GM20431 (cell line): ENCODE data around the gene RBP3.

Experiments used
- in situ Hi-C: fragments of 300-500 bp; cut with MseI, MboI; formaldehyde crosslinking; loops from one replicate; pipeline ENCODE4 v1.15.0; 2020; ENCODE audit warnings: low sequenced_read_pairs; ENCODE audit not compliant: unreplicated experiment

Gene RBP3

GRCh38 chr10:47367646-47368045 is 19.5 kb downstream of the RBP3 start:
- in situ Hi-C loops = no loop called here

GRCh38 chr10:47368431-47369180 is 20.4 kb downstream of the RBP3 start:
- in situ Hi-C loops = no loop called here

- in situ Hi-C loops = no loop called here
These were observed 21.2 kb downstream of the RBP3 start for GRCh38 chr10:47369251-47369894.

GRCh38 chr10:47370015-47370767 is 22.0 kb downstream of the RBP3 start:
- in situ Hi-C loops = no loop called here

- in situ Hi-C loops = no loop called here
These were observed 22.7 kb downstream of the RBP3 start for GRCh38 chr10:47370878-47371277.

- in situ Hi-C loops = no loop called here
These were observed 23.7 kb downstream of the RBP3 start for GRCh38 chr10:47371629-47372485.

GRCh38 chr10:47372726-47373125 is 24.6 kb downstream of the RBP3 start:
- in situ Hi-C loops = no loop called here

- in situ Hi-C loops = loop anchor here (25.0 kb wide), 1 partner anchor 1088 kb away; the partner anchor contains the start of gene ANTXRL
These were observed 26.7 kb downstream of the RBP3 start for GRCh38 chr10:47374611-47375536.

GRCh38 chr10:47376522-47377220 is 28.5 kb downstream of the RBP3 start:
- in situ Hi-C loops = loop anchor here (25.0 kb wide), 1 partner anchor 1089 kb away; the partner anchor contains the start of gene ANTXRL

- in situ Hi-C loops = loop anchor here (25.0 kb wide), 1 partner anchor 1091 kb away; the partner anchor contains the start of gene ANTXRL
These were observed 30.0 kb downstream of the RBP3 start for GRCh38 chr10:47378183-47378510.

- in situ Hi-C loops = loop anchor here (25.0 kb wide), 1 partner anchor 1092 kb away; the partner anchor contains the start of gene ANTXRL
These were observed 30.7 kb downstream of the RBP3 start for GRCh38 chr10:47378606-47379444.

GRCh38 chr10:47379445-47379785 is 31.3 kb downstream of the RBP3 start:
- in situ Hi-C loops = loop anchor here (25.0 kb wide), 1 partner anchor 1092 kb away; the partner anchor contains the start of gene ANTXRL

- in situ Hi-C loops = loop anchor here (25.0 kb wide), 1 partner anchor 1093 kb away; the partner anchor contains the start of gene ANTXRL
These were observed 31.7 kb downstream of the RBP3 start for GRCh38 chr10:47379901-47380300.

- in situ Hi-C loops = loop anchor here (25.0 kb wide), 1 partner anchor 1093 kb away; the partner anchor contains the start of gene ANTXRL
These were observed 32.4 kb downstream of the RBP3 start for GRCh38 chr10:47380341-47381102.

GRCh38 chr10:47381103-47381395 is 32.9 kb downstream of the RBP3 start:
- in situ Hi-C loops = loop anchor here (25.0 kb wide), 1 partner anchor 1094 kb away; the partner anchor contains the start of gene ANTXRL
